Neuronal stem cell (in vitro differentiated cells): Measurements from ENCODE around the gene BPI.

Experiments used
- DNase-seq: peaks from one replicate; pipeline ENCODE4 v3.0.0-alpha.2; 2013; ENCODE audit warnings: low spot score
- H2AFZ ChIP-seq: one replicate; pipeline ENCODE4 v1.6.1; 2013; ENCODE audit warnings: mild to moderate bottlenecking, low read length, inconsistent platforms
- H2AK5ac ChIP-seq: 2 replicates; pipeline ENCODE4 v1.6.1; 2013; ENCODE audit warnings: low read depth, mild to moderate bottlenecking, inconsistent platforms, low read length, moderate library complexity, mixed read lengths
- H2BK120ac ChIP-seq: 2 replicates; pipeline ENCODE4 v1.6.1; 2013; ENCODE audit warnings: low read depth, mild to moderate bottlenecking, inconsistent platforms, low read length, moderate library complexity, mixed read lengths
- H2BK12ac ChIP-seq: one replicate; pipeline ENCODE4 v1.6.1; 2013; ENCODE audit warnings: low read length, inconsistent platforms
- H2BK15ac ChIP-seq: 2 replicates; pipeline ENCODE4 v1.6.1; 2013; ENCODE audit warnings: mild to moderate bottlenecking, low read length, inconsistent platforms, mixed read lengths
- H2BK5ac ChIP-seq: one replicate; pipeline ENCODE4 v1.6.1; 2013; ENCODE audit warnings: inconsistent platforms, mild to moderate bottlenecking, low read length, moderate library complexity
- H3K14ac ChIP-seq: one replicate; pipeline ENCODE4 v1.6.1; 2013; ENCODE audit warnings: low read length, inconsistent platforms
- H3K18ac ChIP-seq: 2 replicates; pipeline ENCODE4 v1.6.1; 2013; ENCODE audit warnings: low read length, inconsistent platforms
- H3K23ac ChIP-seq: 2 replicates; pipeline ENCODE4 v1.6.1; 2013; ENCODE audit warnings: low read depth, mild to moderate bottlenecking, mixed read lengths, low read length, inconsistent platforms; ENCODE audit not compliant: poor library complexity
- H3K27ac ChIP-seq: replicated peaks from 3 replicates; pipeline ENCODE4 v1.5.1; 2013; ENCODE audit warnings: low read length, inconsistent platforms
- H3K27me3 ChIP-seq, 3 experiments: 2 replicates each; pipeline ENCODE4 v1.6.1; 2013; ENCODE audit warnings: low read length in 3 of 3, mild to moderate bottlenecking in 2 of 3, inconsistent platforms in 1 of 3, low read depth in 1 of 3, mixed read lengths in 1 of 3, moderate library complexity in 1 of 3; ENCODE audit not compliant: control insufficient read depth in 3 of 3, insufficient read depth in 3 of 3
- H3K36me3 ChIP-seq, 2 donors: replicated peaks in 1 of 2; 2 replicates each; pipeline ENCODE4 v1.6.1; 2013; ENCODE audit warnings: low read length in 2 of 2; ENCODE audit not compliant: control insufficient read depth in 2 of 2, insufficient read depth in 2 of 2
- H3K4ac ChIP-seq: 2 replicates; pipeline ENCODE4 v1.6.1; 2013; ENCODE audit warnings: inconsistent platforms, mild to moderate bottlenecking, low read length, moderate library complexity
- H3K4me1 ChIP-seq, 2 donors: 1 replicate in 1 of 2; 2 replicates in 1 of 2; pipeline ENCODE4 v1.6.1; 2013; ENCODE audit warnings: low read length in 2 of 2, low read depth in 1 of 2; ENCODE audit not compliant: control insufficient read depth in 2 of 2, insufficient read depth in 1 of 2
- H3K4me2 ChIP-seq: one replicate; pipeline ENCODE4 v1.6.1; 2013; ENCODE audit warnings: mild to moderate bottlenecking, low read length, inconsistent platforms; ENCODE audit not compliant: insufficient read depth, poor library complexity, severe bottlenecking
- H3K4me3 ChIP-seq, 2 donors: 2 replicates each; pipeline ENCODE4 v1.5.1; 2013; ENCODE audit warnings: low read length in 2 of 2, mild to moderate bottlenecking in 2 of 2, inconsistent platforms in 1 of 2, moderate library complexity in 1 of 2
- H3K79me1 ChIP-seq: one replicate; pipeline ENCODE4 v1.6.1; 2013; ENCODE audit warnings: low read depth, mild to moderate bottlenecking, inconsistent platforms, low read length, moderate library complexity
- H3K9ac ChIP-seq: one replicate; pipeline ENCODE4 v1.6.1; 2013; ENCODE audit warnings: mild to moderate bottlenecking, low read depth, low read length, inconsistent platforms; ENCODE audit not compliant: poor library complexity
- H3K9me3 ChIP-seq, 2 donors: replicated peaks in 1 of 2; 2 replicates each; pipeline versions ENCODE3 to v1.6.1; 2013; ENCODE audit warnings: low read length in 2 of 2, mild to moderate bottlenecking in 2 of 2, inconsistent platforms in 1 of 2, low read depth in 1 of 2, mixed read lengths in 1 of 2, moderate library complexity in 1 of 2; ENCODE audit not compliant: control insufficient read depth in 2 of 2, insufficient read depth in 1 of 2
- H4K8ac ChIP-seq: one replicate; pipeline ENCODE4 v1.6.1; 2013; ENCODE audit warnings: low read depth, mild to moderate bottlenecking, inconsistent platforms, low read length, moderate library complexity
- H4K91ac ChIP-seq: one replicate; pipeline ENCODE4 v1.6.1; 2013; ENCODE audit warnings: low read length, low read depth, mild to moderate bottlenecking, inconsistent platforms; ENCODE audit not compliant: poor library complexity
- WGBS, 2 donors: extraction: QIAGEN DNeasy Blood & Tissue Kit; methylation state at CpG; one replicate each; pipeline ENCODE4 v1.1.7; 2013; ENCODE audit warnings: missing lambda C conversion rate in 2 of 2, mixed read lengths in 1 of 2; ENCODE audit not compliant: insufficient read length in 2 of 2, insufficient replicate concordance in 1 of 2; ENCODE audit errors: extremely low coverage in 2 of 2; 5-methylcytosine and 5-hydroxymethylcytosine counted together

BPI gene

GRCh38 chr20:38334016-38334415 lies 30.1 kb downstream of the BPI start:
- Histone ChIP-seq H3K9ac (no peak overlapping the region), H2AK5ac (no peak overlapping the region), H3K23ac (no peak overlapping the region), H4K91ac (no peak overlapping the region), H3K9me3 (peaks cover 7 to 10% of the 10 kb centered on the region in 2 donors), H3K79me1 (no peaks in the 10 kb centered on the region), H3K18ac (no peak overlapping the region), H2AFZ (no peak overlapping the region), H3K4me1 (peaks cover 0 to 2% of the 10 kb centered on the region in 2 donors), H2BK5ac (no peak overlapping the region), H3K4ac (no peak overlapping the region), H2BK12ac (no peak overlapping the region), H3K4me3 (no peak overlapping the region), H3K27me3 (no peaks in the 10 kb centered on the region), H3K14ac (no peak overlapping the region), H3K36me3 (no peaks in the 10 kb centered on the region), H3K4me2 (no peak overlapping the region), H2BK120ac (no peak overlapping the region), H4K8ac (no peak overlapping the region), H2BK15ac (no peak overlapping the region), H3K27ac (no peak overlapping the region)
- no CpG with 5 or more reads among the region's 8 CpGs for WGBS, 2 donors
- DNase-seq: no peak

- DNase-seq: no peak
- Histone ChIP-seq H3K18ac (no peak overlapping the region), H3K9ac (no peak overlapping the region), H2AFZ (no peak overlapping the region), H2BK120ac (no peak overlapping the region), H2BK5ac (no peak overlapping the region), H3K79me1 (no peaks in the 10 kb centered on the region), H3K4ac (no peak overlapping the region), H3K4me1 (peaks cover 0 to 3% of the 10 kb centered on the region in 2 donors), H3K27me3 (no peaks in the 10 kb centered on the region), H2BK15ac (peak overlapping the region; percentile 7), H3K4me2 (no peak overlapping the region), H3K14ac (no peak overlapping the region), H3K36me3 (no peaks in the 10 kb centered on the region), H2AK5ac (no peak overlapping the region), H4K8ac (no peak overlapping the region), H3K27ac (no peak overlapping the region), H3K4me3 (no peak overlapping the region), H3K9me3 (peaks cover 7 to 10% of the 10 kb centered on the region in 2 donors), H3K23ac (no peak overlapping the region), H2BK12ac (no peak overlapping the region), H4K91ac (no peak overlapping the region)
- no CpG with 5 or more reads among the region's 7 CpGs for WGBS, 2 donors
Measured at GRCh38 chr20:38336726-38337125, 32.8 kb downstream of the BPI start.

- Histone ChIP-seq H3K18ac (no peak overlapping the region), H3K27me3 (no peaks in the 10 kb centered on the region), H4K8ac (no peak overlapping the region), H2BK5ac (no peak overlapping the region), H2BK120ac (no peak overlapping the region), H3K23ac (no peak overlapping the region), H4K91ac (no peak overlapping the region), H2BK15ac (no peak overlapping the region), H2AK5ac (no peak overlapping the region), H3K4me3 (no peak overlapping the region), H3K9ac (no peak overlapping the region), H3K27ac (no peak overlapping the region), H2BK12ac (no peak overlapping the region), H3K4me2 (no peak overlapping the region), H3K4me1 (peaks cover 6 to 8% of the 10 kb centered on the region in 2 donors), H3K36me3 (no peaks in the 10 kb centered on the region), H3K4ac (no peak overlapping the region), H3K79me1 (no peaks in the 10 kb centered on the region), H3K9me3 (peaks cover 7 to 10% of the 10 kb centered on the region in 2 donors), H2AFZ (no peak overlapping the region), H3K14ac (no peak overlapping the region)
- DNase-seq: peak; percentile 63
- WGBS, 2 donors: no CpG with 5 or more reads among the region's 6 CpGs
Measured at GRCh38 chr20:38337561-38338140, 33.7 kb downstream of the BPI start.

- no CpG with 5 or more reads among the region's 7 CpGs for WGBS, 2 donors
- no peak overlapping the region for H3K23ac ChIP-seq
- H2AFZ ChIP-seq: no peak overlapping the region
- no peak overlapping the region for H3K18ac ChIP-seq
- no peaks in the 10 kb centered on the region for H3K36me3 ChIP-seq
- peaks cover 7 to 10% of the 10 kb centered on the region in 2 donors for H3K9me3 ChIP-seq
- no peak overlapping the region for H2BK5ac ChIP-seq
- no peak overlapping the region for H3K4ac ChIP-seq
- no peak overlapping the region for H3K4me3 ChIP-seq
- H2BK120ac ChIP-seq: no peak overlapping the region
- H2BK12ac ChIP-seq: no peak overlapping the region
- no peak overlapping the region for H2AK5ac ChIP-seq
- no peak overlapping the region for H3K9ac ChIP-seq
- H4K8ac ChIP-seq: no peak overlapping the region
- H3K27me3 ChIP-seq: no peaks in the 10 kb centered on the region
- H2BK15ac ChIP-seq: no peak overlapping the region
- no peak overlapping the region for H3K14ac ChIP-seq
- peaks cover 8 to 12% of the 10 kb centered on the region in 2 donors for H3K4me1 ChIP-seq
- DNase-seq: no peak
- H3K79me1 ChIP-seq: no peaks in the 10 kb centered on the region
- H4K91ac ChIP-seq: no peak overlapping the region
- no peak overlapping the region for H3K4me2 ChIP-seq
- no peak overlapping the region for H3K27ac ChIP-seq
Measured at GRCh38 chr20:38338849-38339520, 35.0 kb downstream of the BPI start.
